ENCODE data around the gene SLAMF7.

Gene SLAMF7

GRCh38 chr1:160741092-160741501 lies 2.0 kb downstream of the SLAMF7 start:
- no peaks in the 10 kb centered on the region for H3K36me3 ChIP-seq (ENCODE audit: control insufficient read depth, insufficient read depth, low read length)

DNA sequence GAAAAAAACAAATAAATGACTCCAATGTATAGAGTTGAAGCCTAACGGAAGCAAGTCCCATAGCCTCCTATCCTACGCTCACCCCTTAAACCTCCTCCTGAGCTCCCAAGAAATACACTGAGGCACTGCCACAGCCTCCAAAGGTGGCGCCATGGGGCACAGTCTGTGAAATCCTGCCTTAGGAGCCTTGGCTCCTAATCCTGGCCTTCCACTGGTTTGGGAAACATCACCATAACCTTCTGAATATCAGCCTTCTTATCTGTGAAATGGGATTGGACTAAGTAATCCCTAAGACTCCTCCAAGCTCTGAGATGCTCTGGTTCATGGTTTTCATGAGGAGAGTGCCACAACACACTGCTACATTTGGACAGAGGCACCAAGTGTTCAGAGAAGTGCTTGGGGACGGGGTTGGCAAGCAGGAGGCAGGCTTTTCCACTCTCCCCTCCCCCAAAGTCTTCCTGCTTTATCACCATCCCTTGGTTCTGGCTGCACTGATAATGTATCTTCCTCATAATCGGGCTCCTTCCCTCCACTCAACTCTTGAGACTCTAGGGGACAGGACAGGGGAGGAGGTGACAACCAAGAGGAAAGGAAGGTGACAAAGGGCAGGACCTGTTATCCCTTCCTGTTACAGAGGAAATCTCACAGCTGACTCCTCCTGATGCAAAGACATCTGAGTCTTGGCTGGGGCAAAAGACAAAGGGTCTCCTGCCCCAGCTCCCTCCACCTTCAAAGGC lies 2.7 kb downstream of the SLAMF7 start:
- Histone ChIP-seq H3K4me3 (ENCODE audit: low read depth, low read length) (no peak overlapping the region), H3K27me3 (ENCODE audit: control insufficient read depth, insufficient read depth, low read length) (no peaks in the 10 kb centered on the region), H3K36me3 (ENCODE audit: control insufficient read depth, insufficient read depth, low read length) (no peaks in the 10 kb centered on the region), H3K9me3 (ENCODE audit: control insufficient read depth, insufficient read depth, low read length) (no peaks in the 10 kb centered on the region), H3K9ac (ENCODE audit: low read depth, low read length) (no peak overlapping the region), H3K4me1 (ENCODE audit: control insufficient read depth, insufficient read depth, low read length) (peaks cover 10% of the 10 kb centered on the region)

More at GRCh38 chr1:160741092-160741501, 2.0 kb downstream of the SLAMF7 start:
- Histone ChIP-seq H3K27me3 (ENCODE audit: control insufficient read depth, insufficient read depth, low read length) (no peaks in the 10 kb centered on the region), H3K4me3 (ENCODE audit: low read depth, low read length) (no peak overlapping the region), H3K9ac (ENCODE audit: low read depth, low read length) (no peak overlapping the region), H3K9me3 (ENCODE audit: control insufficient read depth, insufficient read depth, low read length) (no peaks in the 10 kb centered on the region), H3K4me1 (ENCODE audit: control insufficient read depth, insufficient read depth, low read length) (peaks cover 7% of the 10 kb centered on the region)

DNA sequence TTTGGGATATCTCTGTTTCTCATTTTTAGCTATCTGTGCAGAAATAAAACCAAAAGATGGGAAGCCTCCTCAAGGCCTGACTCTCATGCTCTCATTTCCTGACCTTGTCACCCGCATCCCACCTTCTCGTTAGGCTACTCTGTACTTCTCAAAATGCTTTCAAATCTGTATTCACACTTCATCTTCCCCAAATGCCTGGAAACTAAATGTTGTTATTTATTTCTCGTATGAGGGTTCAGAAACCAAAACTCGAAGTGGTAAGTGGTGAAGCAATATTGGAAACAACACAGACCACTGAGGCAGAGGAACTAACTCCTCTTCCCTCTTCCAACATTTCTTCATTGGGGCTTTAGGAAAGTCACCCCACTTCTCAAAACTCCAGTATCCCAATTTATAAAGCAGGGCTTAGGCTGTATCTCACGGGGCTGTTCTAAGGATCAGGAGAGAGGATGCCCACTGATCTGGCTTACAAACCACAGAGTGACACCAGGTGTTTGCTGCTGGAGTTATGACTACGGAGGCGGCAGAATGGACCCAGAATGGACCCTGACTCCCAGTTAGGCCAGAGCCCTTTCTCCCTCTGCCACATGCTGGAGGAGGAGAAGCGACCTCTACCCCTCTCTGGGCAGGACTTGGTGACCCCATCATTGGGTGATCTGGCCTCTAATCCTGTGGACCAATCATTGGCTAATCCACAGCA lies 3.5 kb downstream of the SLAMF7 start:
- H3K27me3 ChIP-seq (ENCODE audit: control insufficient read depth, insufficient read depth, low read length): no peaks in the 10 kb centered on the region
- no peaks in the 10 kb centered on the region for H3K36me3 ChIP-seq (ENCODE audit: control insufficient read depth, insufficient read depth, low read length)
- H3K4me3 ChIP-seq (ENCODE audit: low read depth, low read length): no peak overlapping the region
- H3K9me3 ChIP-seq (ENCODE audit: control insufficient read depth, insufficient read depth, low read length): no peaks in the 10 kb centered on the region
- H3K4me1 ChIP-seq (ENCODE audit: control insufficient read depth, insufficient read depth, low read length): peaks cover 13% of the 10 kb centered on the region
- H3K9ac ChIP-seq (ENCODE audit: low read depth, low read length): no peak overlapping the region

DNA sequence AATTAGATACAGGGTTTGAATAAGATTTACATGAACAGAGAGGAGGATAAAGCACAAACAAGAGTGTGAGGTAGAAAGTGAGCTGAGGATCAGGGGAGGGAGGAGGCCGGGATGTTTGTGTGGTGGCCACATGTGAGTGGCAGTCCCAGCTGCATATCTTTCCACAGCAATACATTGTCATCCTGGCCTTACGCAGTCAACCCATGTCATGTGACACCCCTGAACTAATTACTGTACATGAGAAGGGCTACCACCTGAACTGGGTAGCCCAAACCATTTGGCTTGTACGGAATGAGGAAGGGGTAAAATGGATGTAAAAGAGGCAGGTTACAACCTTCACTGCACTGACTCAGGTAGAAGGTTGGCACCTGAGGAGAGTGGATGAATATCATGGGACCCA lies 4.2 kb downstream of the SLAMF7 start:
- no peaks in the 10 kb centered on the region for H3K36me3 ChIP-seq (ENCODE audit: control insufficient read depth, insufficient read depth, low read length)
- H3K27me3 ChIP-seq (ENCODE audit: control insufficient read depth, insufficient read depth, low read length): no peaks in the 10 kb centered on the region
- H3K9ac ChIP-seq (ENCODE audit: low read depth, low read length): no peak overlapping the region
- peaks cover 13% of the 10 kb centered on the region for H3K4me1 ChIP-seq (ENCODE audit: control insufficient read depth, insufficient read depth, low read length)
- no peak overlapping the region for H3K4me3 ChIP-seq (ENCODE audit: low read depth, low read length)
- no peaks in the 10 kb centered on the region for H3K9me3 ChIP-seq (ENCODE audit: control insufficient read depth, insufficient read depth, low read length)

DNA sequence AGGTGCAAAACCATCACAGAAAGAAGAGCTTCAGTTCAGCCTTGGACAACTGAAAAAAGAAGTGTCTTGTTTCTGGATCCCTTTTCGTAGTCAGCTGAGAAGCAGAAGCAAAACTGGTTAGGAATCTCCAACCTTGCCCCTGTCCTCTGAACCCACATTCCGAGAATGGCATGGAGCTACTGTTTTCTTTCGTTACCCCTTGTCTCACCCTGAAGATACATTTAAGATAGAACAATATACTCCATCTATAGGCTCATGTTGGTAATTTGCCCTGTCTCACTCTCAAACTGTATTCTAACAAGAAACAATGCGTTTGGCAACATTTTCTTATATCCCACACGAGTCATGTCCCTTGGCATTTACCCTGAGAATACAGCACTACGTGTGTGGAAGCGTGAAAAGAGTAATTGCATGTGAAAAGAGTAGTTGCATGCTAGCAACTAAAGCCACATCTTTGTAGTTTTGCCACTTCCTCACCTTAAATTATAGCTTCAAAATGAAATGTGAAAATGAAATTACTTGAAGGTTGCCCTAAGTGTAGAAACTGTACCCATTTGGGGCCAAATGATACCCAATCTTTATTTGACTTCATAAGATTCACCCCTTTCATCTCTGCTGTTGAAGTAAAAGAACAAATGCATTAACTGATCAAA lies 5.3 kb downstream of the SLAMF7 start:
- H3K4me1 ChIP-seq (ENCODE audit: control insufficient read depth, insufficient read depth, low read length): peaks cover 13% of the 10 kb centered on the region
- no peaks in the 10 kb centered on the region for H3K9me3 ChIP-seq (ENCODE audit: control insufficient read depth, insufficient read depth, low read length)
- H3K27me3 ChIP-seq (ENCODE audit: control insufficient read depth, insufficient read depth, low read length): no peaks in the 10 kb centered on the region
- H3K36me3 ChIP-seq (ENCODE audit: control insufficient read depth, insufficient read depth, low read length): no peaks in the 10 kb centered on the region
- no peak overlapping the region for H3K4me3 ChIP-seq (ENCODE audit: low read depth, low read length)
- no peak overlapping the region for H3K9ac ChIP-seq (ENCODE audit: low read depth, low read length)

GRCh38 chr1:160744852-160745520 lies 5.9 kb downstream of the SLAMF7 start:
- Histone ChIP-seq H3K4me3 (ENCODE audit: low read depth, low read length) (no peak overlapping the region), H3K9ac (ENCODE audit: low read depth, low read length) (no peak overlapping the region), H3K36me3 (ENCODE audit: control insufficient read depth, insufficient read depth, low read length) (no peaks in the 10 kb centered on the region), H3K4me1 (ENCODE audit: control insufficient read depth, insufficient read depth, low read length) (peaks cover 13% of the 10 kb centered on the region), H3K27me3 (ENCODE audit: control insufficient read depth, insufficient read depth, low read length) (no peaks in the 10 kb centered on the region), H3K9me3 (ENCODE audit: control insufficient read depth, insufficient read depth, low read length) (no peaks in the 10 kb centered on the region)

DNA sequence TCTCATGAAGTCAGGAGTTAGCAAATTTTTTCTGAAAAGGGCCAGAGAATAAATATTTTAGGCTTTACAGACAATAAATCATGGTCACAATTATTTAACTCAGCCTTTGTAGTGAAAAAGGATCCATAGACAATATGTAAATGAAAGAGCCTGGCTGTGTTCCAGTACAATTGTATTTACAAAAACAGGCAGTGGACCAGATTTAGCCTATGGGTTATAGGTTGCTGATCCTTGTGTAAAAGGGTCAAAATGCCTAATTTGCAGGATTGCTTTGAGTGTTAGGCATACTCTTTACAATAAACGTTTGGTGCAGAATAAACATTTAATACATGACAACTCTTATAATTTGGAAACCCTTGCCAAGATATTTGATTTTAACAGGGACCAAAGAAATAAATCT lies 6.5 kb downstream of the SLAMF7 start:
- no peak overlapping the region for H3K9ac ChIP-seq (ENCODE audit: low read depth, low read length)
- H3K36me3 ChIP-seq (ENCODE audit: control insufficient read depth, insufficient read depth, low read length): no peaks in the 10 kb centered on the region
- no peak overlapping the region for H3K4me3 ChIP-seq (ENCODE audit: low read depth, low read length)
- no peaks in the 10 kb centered on the region for H3K27me3 ChIP-seq (ENCODE audit: control insufficient read depth, insufficient read depth, low read length)
- peaks cover 13% of the 10 kb centered on the region for H3K4me1 ChIP-seq (ENCODE audit: control insufficient read depth, insufficient read depth, low read length)
- H3K9me3 ChIP-seq (ENCODE audit: control insufficient read depth, insufficient read depth, low read length): no peaks in the 10 kb centered on the region

- peaks cover 13% of the 10 kb centered on the region for H3K4me1 ChIP-seq (ENCODE audit: control insufficient read depth, insufficient read depth, low read length)
- H3K4me3 ChIP-seq (ENCODE audit: low read depth, low read length): no peak overlapping the region
- H3K9me3 ChIP-seq (ENCODE audit: control insufficient read depth, insufficient read depth, low read length): no peaks in the 10 kb centered on the region
- H3K27me3 ChIP-seq (ENCODE audit: control insufficient read depth, insufficient read depth, low read length): no peaks in the 10 kb centered on the region
- no peak overlapping the region for H3K9ac ChIP-seq (ENCODE audit: low read depth, low read length)
- H3K36me3 ChIP-seq (ENCODE audit: control insufficient read depth, insufficient read depth, low read length): no peaks in the 10 kb centered on the region
Observed at GRCh38 chr1:160746836-160747500, 7.9 kb downstream of the SLAMF7 start.

DNA sequence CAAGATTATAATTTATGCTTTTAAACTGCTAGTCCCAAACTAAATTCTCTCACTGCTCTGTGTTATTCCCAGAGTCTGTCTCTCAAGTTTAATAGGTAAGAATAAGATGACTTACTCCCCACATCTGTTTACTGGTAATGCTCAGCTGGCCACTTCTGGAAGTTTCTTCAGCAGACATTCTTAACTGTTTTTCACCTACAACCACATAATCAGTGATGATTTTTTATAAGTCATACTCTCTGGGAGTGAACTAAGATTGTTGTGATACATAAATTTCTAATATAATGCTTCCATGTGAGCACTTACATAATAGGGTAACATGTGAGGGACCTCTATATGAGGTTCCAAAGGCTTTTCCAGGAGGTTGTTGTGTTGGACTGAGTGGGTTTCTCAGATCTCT lies 8.7 kb downstream of the SLAMF7 start:
- no peak overlapping the region for H3K4me3 ChIP-seq (ENCODE audit: low read depth, low read length)
- H3K9me3 ChIP-seq (ENCODE audit: control insufficient read depth, insufficient read depth, low read length): no peaks in the 10 kb centered on the region
- H3K9ac ChIP-seq (ENCODE audit: low read depth, low read length): no peak overlapping the region
- H3K36me3 ChIP-seq (ENCODE audit: control insufficient read depth, insufficient read depth, low read length): no peaks in the 10 kb centered on the region
- no peaks in the 10 kb centered on the region for H3K27me3 ChIP-seq (ENCODE audit: control insufficient read depth, insufficient read depth, low read length)
- peaks cover 13% of the 10 kb centered on the region for H3K4me1 ChIP-seq (ENCODE audit: control insufficient read depth, insufficient read depth, low read length)

DNA sequence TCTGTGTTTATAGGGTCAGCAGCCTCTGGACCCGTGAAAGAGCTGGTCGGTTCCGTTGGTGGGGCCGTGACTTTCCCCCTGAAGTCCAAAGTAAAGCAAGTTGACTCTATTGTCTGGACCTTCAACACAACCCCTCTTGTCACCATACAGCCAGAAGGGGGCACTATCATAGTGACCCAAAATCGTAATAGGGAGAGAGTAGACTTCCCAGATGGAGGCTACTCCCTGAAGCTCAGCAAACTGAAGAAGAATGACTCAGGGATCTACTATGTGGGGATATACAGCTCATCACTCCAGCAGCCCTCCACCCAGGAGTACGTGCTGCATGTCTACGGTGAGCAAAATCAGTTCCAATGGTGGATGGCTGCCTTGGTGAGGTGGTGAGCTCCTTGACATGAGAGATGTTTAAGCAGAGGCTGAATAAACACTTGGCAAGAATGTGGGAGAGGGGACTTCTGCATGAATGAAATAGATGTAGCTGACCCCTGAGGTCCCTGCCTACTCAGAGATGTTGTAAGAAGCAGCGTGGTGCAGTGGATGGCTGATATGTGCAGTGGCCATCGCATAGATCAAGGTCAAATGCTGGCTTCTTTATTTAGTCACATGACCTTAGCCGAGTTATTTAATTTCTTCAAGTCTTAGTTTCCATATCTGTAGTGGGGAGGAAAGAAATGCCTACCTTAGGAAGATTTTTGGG lies 9.3 kb downstream of the SLAMF7 start:
- Histone ChIP-seq H3K9ac (ENCODE audit: low read depth, low read length) (no peak overlapping the region), H3K27me3 (ENCODE audit: control insufficient read depth, insufficient read depth, low read length) (no peaks in the 10 kb centered on the region), H3K36me3 (ENCODE audit: control insufficient read depth, insufficient read depth, low read length) (no peaks in the 10 kb centered on the region), H3K4me1 (ENCODE audit: control insufficient read depth, insufficient read depth, low read length) (peaks cover 13% of the 10 kb centered on the region), H3K4me3 (ENCODE audit: low read depth, low read length) (no peak overlapping the region), H3K9me3 (ENCODE audit: control insufficient read depth, insufficient read depth, low read length) (no peaks in the 10 kb centered on the region)

- H3K4me3 ChIP-seq (ENCODE audit: low read depth, low read length): no peak overlapping the region
- no peaks in the 10 kb centered on the region for H3K9me3 ChIP-seq (ENCODE audit: control insufficient read depth, insufficient read depth, low read length)
Observed at GRCh38 chr1:160748878-160749269, 9.8 kb downstream of the SLAMF7 start.

More at GRCh38 chr1:160748878-160749269, 9.8 kb downstream of the SLAMF7 start:
- no peaks in the 10 kb centered on the region for H3K27me3 ChIP-seq (ENCODE audit: control insufficient read depth, insufficient read depth, low read length)
- H3K4me1 ChIP-seq (ENCODE audit: control insufficient read depth, insufficient read depth, low read length): peaks cover 13% of the 10 kb centered on the region
- H3K9ac ChIP-seq (ENCODE audit: low read depth, low read length): no peak overlapping the region
- no peaks in the 10 kb centered on the region for H3K36me3 ChIP-seq (ENCODE audit: control insufficient read depth, insufficient read depth, low read length)
